Right ventricle myocardium superior (tissue), 1 donor: ENCODE measurements around the gene DLGAP1. TPM values are rescaled to one million over a fixed set of nuclear protein-coding genes. Genes with fewer than 3 reads are reported as not detected.
"Not testable (repeated sequence)": the region's sequence is repeated elsewhere in the genome, so short reads cannot be mapped to it uniquely, and the experiment has no call there.

ENCODE experiments used
- ATAC-seq: fragments of 200-7000 bp; cut with Tn5 transposase; one replicate; pipeline ENCODE4 v1.9.1; 2020; ENCODE audit warnings: mild to moderate bottlenecking; ENCODE audit not compliant: poor library complexity
- DNase-seq: peaks from one replicate; pipeline ENCODE4 v3.0.0-alpha.2; 2020
- intact Hi-C: fragments of 100-400 bp; cut with DNase I; formaldehyde crosslinking; loops from one replicate; pipeline ENCODE4 v1.11.2; 2022
- total RNA-seq: library from RNA; stranded (reverse); fragmentation: NEBNext Ultra II Directional; extraction: Animal tissue kit (Norgen Biotek cat#: 25700); gene quantifications from one replicate; pipeline ENCODE4 v1.2.1, GENCODE V29; 2021
- donor health status: DM: no; HTN: yes; CAD: no; lungs with severe emphysema.

Gene DLGAP1
- total RNA-seq, 1 donor from 2014 or later: 0.08 TPM

GRCh38 chr18:4060427-4061281 lies 394.5 kb downstream of the DLGAP1 start:
- no peak for ATAC-seq
- intact Hi-C loops: no loop called here
- DNase-seq: no peak

GRCh38 chr18:4058179-4058578 lies 396.9 kb downstream of the DLGAP1 start:
- ATAC-seq (no peak), DNase-seq (no peak)
- intact Hi-C loops: no loop called here

GRCh38 chr18:4040391-4041092 lies 414.6 kb downstream of the DLGAP1 start:
- intact Hi-C loops: no loop called here
- ATAC-seq (no peak), DNase-seq (no peak)

- ATAC-seq: no peak
- intact Hi-C loops: no loop called here
- no peak for DNase-seq
Measured at GRCh38 chr18:4035521-4035920, 419.6 kb downstream of the DLGAP1 start.

GRCh38 chr18:4034815-4035214 lies 420.3 kb downstream of the DLGAP1 start:
- intact Hi-C loops, DNase-seq, ATAC-seq: not testable (repeated sequence)

GRCh38 chr18:4026542-4026941 lies 428.6 kb downstream of the DLGAP1 start:
- ATAC-seq: no peak
- no peak for DNase-seq
- intact Hi-C loops: no loop called here

- intact Hi-C loops: no loop called here
- no peak for DNase-seq
- ATAC-seq: no peak
Measured at GRCh38 chr18:4024702-4025101, 430.4 kb downstream of the DLGAP1 start.

- ATAC-seq, DNase-seq, intact Hi-C loops: not testable (repeated sequence)
Measured at GRCh38 chr18:4022749-4023148, 432.4 kb downstream of the DLGAP1 start.

- DNase-seq (no peak), ATAC-seq (no peak)
- intact Hi-C loops: no loop called here
Measured at GRCh38 chr18:4020026-4020425, 435.1 kb downstream of the DLGAP1 start.

- no peak for ATAC-seq
Measured at GRCh38 chr18:4017480-4017879, 437.6 kb downstream of the DLGAP1 start.

GRCh38 chr18:4016391-4017049 lies 438.6 kb downstream of the DLGAP1 start:
- intact Hi-C loops: no loop called here
- DNase-seq (no peak), ATAC-seq (no peak)

More at GRCh38 chr18:4017480-4017879, 437.6 kb downstream of the DLGAP1 start:
- intact Hi-C loops: no loop called here
- DNase-seq: no peak

- DNase-seq: no peak
- intact Hi-C loops: no loop called here
- ATAC-seq: no peak
Measured at GRCh38 chr18:4007846-4008245, 447.3 kb downstream of the DLGAP1 start.

GRCh38 chr18:4004183-4004829 lies 450.8 kb downstream of the DLGAP1 start:
- intact Hi-C loops: no loop called here
- DNase-seq (no peak), ATAC-seq (no peak)

- intact Hi-C loops: loop anchor here (2.0 to 10.0 kb wide), 2 partner anchors 228 to 294 kb away; no protein-coding TSS in a partner anchor
- ATAC-seq: no peak
- no peak for DNase-seq
Measured at GRCh38 chr18:3998698-3999333, 456.3 kb downstream of the DLGAP1 start.

GRCh38 chr18:3995476-3996102 lies 459.5 kb downstream of the DLGAP1 start:
- intact Hi-C loops: loop anchor here (10.0 kb wide), 1 partner anchor 291 kb away; no protein-coding TSS in a partner anchor
- DNase-seq: no peak
- peak; percentile 64 for ATAC-seq

- ATAC-seq: peak; percentile 76
- intact Hi-C loops: loop anchor here (10.0 kb wide), 1 partner anchor 289 kb away; no protein-coding TSS in a partner anchor
Measured at GRCh38 chr18:3993941-3994687, 461.0 kb downstream of the DLGAP1 start.

GRCh38 chr18:3985664-3986063 lies 469.4 kb downstream of the DLGAP1 start:
- ATAC-seq (no peak), DNase-seq (no peak)
- intact Hi-C loops: no loop called here

More at GRCh38 chr18:3993941-3994687, 461.0 kb downstream of the DLGAP1 start:
- no peak for DNase-seq
